Activated gamma-delta T cell treated with Interleukin-2 at 50 U/mL for 16 hours (primary cell): ENCODE results near the gene BANP.
A peak's percentile ranks its signal among the peaks of the same experiment; 100 is the strongest.
"Not testable (repeated sequence)": the region's sequence is repeated elsewhere in the genome, so short reads cannot be mapped to it uniquely, and the experiment has no call there.

Source experiments
- DNase-seq: peaks from one replicate; pipeline ENCODE4 v3.0.0-alpha.2; 2020

Gene BANP

GRCh38 chr16:87950765-87951551 is at the start of gene BANP:
TSS of gene BANP (plus strand) at chr16:87951434. CDS start at chr16:87975116, 23,682 bp downstream.
- DNase-seq: peak; percentile 97

GRCh38 chr16:87904963-87905362 is 46.3 kb upstream of the BANP start:
- DNase-seq: not testable (repeated sequence)

GRCh38 chr16:87905521-87905920 is 45.7 kb upstream of the BANP start:
- DNase-seq: not testable (repeated sequence)

GRCh38 chr16:87908101-87908500 is 43.1 kb upstream of the BANP start:
- DNase-seq: not testable (repeated sequence)

GRCh38 chr16:87909203-87909935 is 41.9 kb upstream of the BANP start:
- DNase-seq: peak; percentile 78

- not testable (repeated sequence) for DNase-seq
These were observed 40.0 kb upstream of the BANP start for GRCh38 chr16:87911106-87911763.

- DNase-seq: not testable (repeated sequence)
These were observed 38.5 kb upstream of the BANP start for GRCh38 chr16:87912691-87913090.

- DNase-seq: not testable (repeated sequence)
These were observed 37.1 kb upstream of the BANP start for GRCh38 chr16:87914021-87914725.

GRCh38 chr16:87914812-87915211 is 36.4 kb upstream of the BANP start:
- DNase-seq: no peak

- no peak for DNase-seq
These were observed 33.7 kb upstream of the BANP start for GRCh38 chr16:87917503-87917902.

GRCh38 chr16:87918338-87918737 is 32.9 kb upstream of the BANP start:
- DNase-seq: no peak

GRCh38 chr16:87918866-87919680 is 32.2 kb upstream of the BANP start:
- no peak for DNase-seq

- no peak for DNase-seq
These were observed 31.6 kb upstream of the BANP start for GRCh38 chr16:87919681-87919994.

- DNase-seq: no peak
These were observed 29.9 kb upstream of the BANP start for GRCh38 chr16:87921236-87921773.

- no peak for DNase-seq
These were observed 28.9 kb upstream of the BANP start for GRCh38 chr16:87922250-87922871.

- no peak for DNase-seq
These were observed 27.0 kb upstream of the BANP start for GRCh38 chr16:87924041-87924810.

GRCh38 chr16:87924811-87925670 is 26.2 kb upstream of the BANP start:
- DNase-seq: no peak

GRCh38 chr16:87926246-87927194 is 24.7 kb upstream of the BANP start:
- no peak for DNase-seq
